HG03095 (cell line): Measurements from ENCODE around the gene HGD.

Source experiments
- ATAC-seq: cut with Tn5 transposase; IDR thresholded peaks from one replicate; pipeline ENCODE4 v1.9.1; 2021; ENCODE audit warnings: moderate library complexity; ENCODE audit not compliant: unreplicated experiment

The HGD gene

GRCh38 chr3:120596116-120596852 is 85.8 kb downstream of the HGD start, which contains the start of gene NDUFB4:
Gene NDUFB4, plus strand, starts transcription at chr3:120596336. Its CDS starts 24 bp downstream, at chr3:120596360.
- peak; percentile 92 for ATAC-seq

DNA sequence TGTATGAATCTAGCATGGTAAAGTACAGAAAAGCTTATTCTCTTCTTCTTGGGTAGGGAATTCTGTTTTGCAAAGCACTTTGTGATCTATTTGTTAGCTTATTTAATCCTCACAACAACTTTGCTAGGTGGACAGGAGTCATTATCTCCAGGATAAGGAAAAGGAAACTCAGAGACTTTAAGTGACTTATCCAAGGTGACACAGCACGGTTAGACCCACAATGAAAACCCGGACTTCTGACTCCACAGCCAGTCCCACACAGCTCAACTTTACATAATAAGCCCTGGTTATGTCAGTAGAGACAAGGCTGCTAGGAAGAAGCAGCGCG is 86.3 kb downstream of the HGD start:
- no peak for ATAC-seq

DNA sequence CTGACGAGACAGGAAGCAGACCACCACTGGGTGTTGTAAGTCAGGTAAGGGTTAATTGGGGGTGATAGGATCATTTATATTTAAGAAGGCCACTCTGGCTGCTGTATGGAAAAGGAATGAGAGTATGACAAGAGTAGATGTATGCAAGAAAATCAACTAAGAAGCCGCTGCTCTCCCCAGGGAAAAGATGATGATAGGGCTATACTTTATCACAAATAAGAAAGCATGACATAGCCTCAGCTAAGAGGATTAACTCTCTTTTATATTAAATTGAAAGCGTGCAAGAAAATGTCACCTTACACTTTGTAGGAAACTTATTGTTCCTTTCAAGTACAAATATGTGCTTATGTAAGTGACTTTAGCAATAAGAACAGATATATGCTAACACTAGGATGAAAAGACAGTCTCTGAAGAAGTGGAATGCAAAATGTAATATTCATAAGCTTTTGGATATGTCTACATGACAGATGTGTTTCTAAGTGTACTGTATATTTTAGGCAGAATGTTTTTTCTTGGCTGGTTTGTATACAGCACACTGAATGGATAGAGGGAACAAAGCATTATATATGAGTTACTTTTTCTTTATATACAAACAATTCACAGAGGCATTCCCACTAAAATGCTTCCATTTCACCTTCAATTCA is 94.6 kb downstream of the HGD start:
- no peak for ATAC-seq
